Measurements from ENCODE around the gene FREM2.

Gene FREM2

GRCh38 chr13:38669234-38669964, 17.5 kb upstream of the FREM2 start:
- ATAC-seq: no peak
- no peak overlapping the region for H3K27ac Mint-ChIP-seq

GRCh38 chr13:38670627-38671026, 16.2 kb upstream of the FREM2 start:
- no peaks in the 10 kb centered on the region for H3K27me3 Mint-ChIP-seq
- no peaks in the 10 kb centered on the region for H3K36me3 Mint-ChIP-seq (ENCODE audit: low read depth)
- no peaks in the 10 kb centered on the region for H3K4me1 Mint-ChIP-seq
- DNase-seq (no peak), ATAC-seq (no peak)
- no peak overlapping the region for H3K27ac Mint-ChIP-seq
- H3K9me3 Mint-ChIP-seq: no peaks in the 10 kb centered on the region
- H3K4me3 Mint-ChIP-seq: no peak overlapping the region

More at GRCh38 chr13:38669234-38669964, 17.5 kb upstream of the FREM2 start:
- Mint-ChIP-seq H3K4me3 (no peak overlapping the region), H3K9me3 (no peaks in the 10 kb centered on the region), H3K4me1 (no peaks in the 10 kb centered on the region), H3K36me3 (ENCODE audit: low read depth) (no peaks in the 10 kb centered on the region), H3K27me3 (peaks cover 2% of the 10 kb centered on the region)
- DNase-seq: no peak

GRCh38 chr13:38671980-38672379, 14.9 kb upstream of the FREM2 start:
- DNase-seq: no peak
- no peaks in the 10 kb centered on the region for H3K36me3 Mint-ChIP-seq (ENCODE audit: low read depth)
- H3K9me3 Mint-ChIP-seq: no peaks in the 10 kb centered on the region
- no peaks in the 10 kb centered on the region for H3K4me1 Mint-ChIP-seq
- H3K27ac Mint-ChIP-seq: no peak overlapping the region
- no peak for ATAC-seq
- H3K4me3 Mint-ChIP-seq: no peak overlapping the region
- H3K27me3 Mint-ChIP-seq: no peaks in the 10 kb centered on the region

- H3K36me3 Mint-ChIP-seq (ENCODE audit: low read depth): no peaks in the 10 kb centered on the region
- H3K4me3 Mint-ChIP-seq: no peak overlapping the region
- no peak overlapping the region for H3K27ac Mint-ChIP-seq
- no peaks in the 10 kb centered on the region for H3K27me3 Mint-ChIP-seq
- no peaks in the 10 kb centered on the region for H3K4me1 Mint-ChIP-seq
- DNase-seq: no peak
- H3K9me3 Mint-ChIP-seq: no peaks in the 10 kb centered on the region
- ATAC-seq: no peak
Observed at GRCh38 chr13:38674208-38674607, 12.7 kb upstream of the FREM2 start.

- no peak overlapping the region for H3K4me3 Mint-ChIP-seq
- peaks cover 15% of the 10 kb centered on the region for H3K27me3 Mint-ChIP-seq
- ATAC-seq (no peak), DNase-seq (no peak)
- H3K9me3 Mint-ChIP-seq: no peaks in the 10 kb centered on the region
- H3K4me1 Mint-ChIP-seq: no peaks in the 10 kb centered on the region
- no peaks in the 10 kb centered on the region for H3K36me3 Mint-ChIP-seq (ENCODE audit: low read depth)
- no peak overlapping the region for H3K27ac Mint-ChIP-seq
Observed at GRCh38 chr13:38680912-38681311, 6.0 kb upstream of the FREM2 start.

- no peak for ATAC-seq
- no peak overlapping the region for H3K4me3 Mint-ChIP-seq
- H3K27me3 Mint-ChIP-seq: peaks cover 24% of the 10 kb centered on the region
- no peaks in the 10 kb centered on the region for H3K36me3 Mint-ChIP-seq (ENCODE audit: low read depth)
- no peaks in the 10 kb centered on the region for H3K4me1 Mint-ChIP-seq
- no peaks in the 10 kb centered on the region for H3K9me3 Mint-ChIP-seq
- no peak overlapping the region for H3K27ac Mint-ChIP-seq
- no peak for DNase-seq
Observed at GRCh38 chr13:38684714-38685113, 2.2 kb upstream of the FREM2 start.

GRCh38 chr13:38685431-38685830, 1.4 kb upstream of the FREM2 start:
- no peak overlapping the region for H3K4me3 Mint-ChIP-seq

GRCh38 chr13:38685974-38686576, 802 bp upstream of the FREM2 start:
- Mint-ChIP-seq H3K36me3 (ENCODE audit: low read depth) (no peaks in the 10 kb centered on the region), H3K4me1 (no peaks in the 10 kb centered on the region), H3K27ac (no peak overlapping the region), H3K9me3 (no peaks in the 10 kb centered on the region), H3K27me3 (peaks cover 24% of the 10 kb centered on the region), H3K4me3 (no peak overlapping the region)
- no peak for DNase-seq
- no peak for ATAC-seq

More at GRCh38 chr13:38685431-38685830, 1.4 kb upstream of the FREM2 start:
- H3K36me3 Mint-ChIP-seq (ENCODE audit: low read depth): no peaks in the 10 kb centered on the region
- no peak for ATAC-seq
- H3K27ac Mint-ChIP-seq: no peak overlapping the region
- DNase-seq: no peak
- peaks cover 24% of the 10 kb centered on the region for H3K27me3 Mint-ChIP-seq
- no peaks in the 10 kb centered on the region for H3K4me1 Mint-ChIP-seq
- no peaks in the 10 kb centered on the region for H3K9me3 Mint-ChIP-seq

GRCh38 chr13:38687246-38688229, 661 bp downstream of the FREM2 start:
- Mint-ChIP-seq H3K4me3 (no peak overlapping the region), H3K9me3 (no peaks in the 10 kb centered on the region), H3K36me3 (ENCODE audit: low read depth) (no peaks in the 10 kb centered on the region), H3K27me3 (peaks cover 24% of the 10 kb centered on the region), H3K4me1 (no peaks in the 10 kb centered on the region), H3K27ac (no peak overlapping the region)
- DNase-seq: no peak
- ATAC-seq: no peak

GRCh38 chr13:38688674-38689073, 1.8 kb downstream of the FREM2 start:
- DNase-seq: no peak
- H3K27ac Mint-ChIP-seq: no peak overlapping the region

GRCh38 chr13:38690231-38690630, 3.4 kb downstream of the FREM2 start:
- H3K27ac Mint-ChIP-seq: no peak overlapping the region
- ATAC-seq (no peak), DNase-seq (no peak)
- no peaks in the 10 kb centered on the region for H3K4me1 Mint-ChIP-seq
- H3K9me3 Mint-ChIP-seq: no peaks in the 10 kb centered on the region
- no peak overlapping the region for H3K4me3 Mint-ChIP-seq
- no peaks in the 10 kb centered on the region for H3K36me3 Mint-ChIP-seq (ENCODE audit: low read depth)
- H3K27me3 Mint-ChIP-seq: peaks cover 15% of the 10 kb centered on the region

More at GRCh38 chr13:38688674-38689073, 1.8 kb downstream of the FREM2 start:
- Mint-ChIP-seq H3K27me3 (peaks cover 24% of the 10 kb centered on the region), H3K4me3 (no peak overlapping the region), H3K36me3 (ENCODE audit: low read depth) (no peaks in the 10 kb centered on the region), H3K9me3 (no peaks in the 10 kb centered on the region), H3K4me1 (no peaks in the 10 kb centered on the region)
- no peak for ATAC-seq

GRCh38 chr13:38693168-38693567, 6.3 kb downstream of the FREM2 start:
- ATAC-seq: no peak
- Mint-ChIP-seq H3K4me1 (no peaks in the 10 kb centered on the region), H3K9me3 (peaks cover 5% of the 10 kb centered on the region), H3K27me3 (no peaks in the 10 kb centered on the region), H3K4me3 (no peak overlapping the region), H3K27ac (no peak overlapping the region), H3K36me3 (ENCODE audit: low read depth) (no peaks in the 10 kb centered on the region)
- no peak for DNase-seq

GRCh38 chr13:38693641-38694040, 6.8 kb downstream of the FREM2 start:
- Mint-ChIP-seq H3K27me3 (no peaks in the 10 kb centered on the region), H3K27ac (no peak overlapping the region), H3K4me3 (no peak overlapping the region), H3K4me1 (no peaks in the 10 kb centered on the region), H3K9me3 (peaks cover 5% of the 10 kb centered on the region), H3K36me3 (ENCODE audit: low read depth) (no peaks in the 10 kb centered on the region)
- no peak for DNase-seq
- no peak for ATAC-seq

GRCh38 chr13:38697197-38697596, 10.3 kb downstream of the FREM2 start:
- H3K27me3 Mint-ChIP-seq: no peaks in the 10 kb centered on the region
- no peaks in the 10 kb centered on the region for H3K36me3 Mint-ChIP-seq (ENCODE audit: low read depth)
- DNase-seq (no peak), ATAC-seq (no peak)
- H3K4me3 Mint-ChIP-seq: no peak overlapping the region
- peaks cover 5% of the 10 kb centered on the region for H3K9me3 Mint-ChIP-seq
- no peak overlapping the region for H3K27ac Mint-ChIP-seq
- no peaks in the 10 kb centered on the region for H3K4me1 Mint-ChIP-seq

Measured in activated naive CD8-positive, alpha-beta T cell treated with anti-CD3 and anti-CD28 coated beads, Interleukin-2, amount 50 U/mL, for 24 hours (primary cell).